ENCODE data around the gene AHR.
"Not testable (repeated sequence)": the region's sequence is repeated elsewhere in the genome, so short reads cannot be mapped to it uniquely, and the experiment has no call there.

Gene AHR

DNA sequence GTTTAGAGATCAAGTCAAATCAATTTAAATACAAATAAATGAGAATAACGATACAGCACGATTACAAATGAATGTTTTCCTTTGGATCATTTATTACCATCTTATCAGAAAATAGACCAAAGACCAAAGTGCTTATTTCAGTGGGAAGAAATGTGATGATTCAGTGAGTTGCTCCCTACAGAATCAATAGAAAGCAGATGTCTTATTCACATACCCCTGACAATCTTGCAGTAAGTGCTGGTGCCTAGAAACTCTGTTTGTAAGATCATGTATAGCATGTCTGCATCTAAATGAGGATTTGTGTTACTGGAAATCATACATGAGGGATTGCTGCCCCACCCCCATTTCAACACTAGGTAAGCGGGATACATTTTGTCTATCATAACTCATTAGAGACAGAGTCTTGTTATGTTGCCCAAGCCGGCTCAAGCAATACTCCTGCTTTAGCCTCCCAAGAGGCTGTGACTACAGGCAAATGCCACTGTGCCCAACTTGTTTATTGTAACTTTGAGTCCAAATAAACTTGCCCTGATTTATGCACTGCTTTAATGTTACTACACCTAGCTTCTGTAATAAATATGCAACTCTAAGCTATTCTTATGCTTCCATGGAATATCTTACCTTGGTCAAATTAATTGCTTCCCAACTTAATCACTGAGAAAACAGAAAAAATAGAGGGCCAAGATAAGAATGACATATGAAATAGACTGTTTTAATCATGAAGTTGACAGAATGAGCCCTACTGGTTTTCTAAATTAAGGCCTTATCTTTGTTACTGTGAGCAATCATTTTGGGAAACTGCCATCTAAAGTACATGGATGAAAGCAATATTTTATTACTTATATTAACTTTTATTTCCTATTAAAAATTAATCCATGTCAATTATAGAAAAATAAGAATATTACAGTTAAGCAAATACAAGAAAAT is 82.5 kb downstream of the AHR start:
- no peak for DNase-seq (ENCODE audit: low spot score)

DNA sequence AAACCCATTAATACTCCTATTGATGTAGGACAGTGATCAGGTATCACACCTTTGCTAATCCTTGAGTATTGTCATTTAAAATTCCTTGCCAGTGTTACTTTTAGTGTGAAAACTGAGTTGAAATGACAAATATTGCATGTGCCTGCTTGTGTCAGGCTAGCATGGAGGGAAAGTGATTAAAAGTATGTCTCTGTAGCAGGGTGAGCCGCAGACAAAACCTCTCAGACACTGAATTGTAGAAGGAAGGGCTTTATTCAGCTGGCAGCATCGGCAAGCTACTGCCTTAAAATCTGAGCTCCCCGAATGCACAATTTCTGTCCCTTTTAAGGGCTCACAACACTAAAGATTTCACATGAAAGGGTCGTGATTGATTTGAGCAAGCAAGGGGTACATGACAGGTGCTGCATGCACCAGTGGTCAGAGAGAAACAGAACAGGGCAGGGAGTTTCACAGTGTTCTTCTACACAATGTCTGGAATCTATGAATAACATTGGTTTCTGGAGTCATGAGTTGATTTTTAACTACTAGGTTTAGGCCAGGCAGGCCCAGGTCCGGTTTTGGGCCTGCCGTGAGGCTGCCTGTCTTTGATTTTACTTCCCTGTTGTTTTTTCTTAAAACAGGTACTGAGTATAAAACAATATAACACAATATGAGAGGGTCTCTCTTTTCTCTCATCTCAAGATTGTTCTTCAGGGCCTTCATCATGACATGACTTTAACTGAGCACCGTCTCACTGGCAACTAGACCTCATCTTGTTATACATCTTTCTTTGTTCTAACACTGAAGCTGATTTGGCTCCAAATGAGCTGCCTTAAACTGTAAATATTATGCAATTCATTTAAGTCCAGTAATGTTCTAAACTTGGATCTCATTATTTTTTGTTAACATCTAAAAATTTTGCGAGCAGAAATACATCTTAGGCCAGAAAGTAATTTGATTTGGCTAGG is 84.2 kb downstream of the AHR start:
- not testable (repeated sequence) for DNase-seq (ENCODE audit: low spot score)

DNA sequence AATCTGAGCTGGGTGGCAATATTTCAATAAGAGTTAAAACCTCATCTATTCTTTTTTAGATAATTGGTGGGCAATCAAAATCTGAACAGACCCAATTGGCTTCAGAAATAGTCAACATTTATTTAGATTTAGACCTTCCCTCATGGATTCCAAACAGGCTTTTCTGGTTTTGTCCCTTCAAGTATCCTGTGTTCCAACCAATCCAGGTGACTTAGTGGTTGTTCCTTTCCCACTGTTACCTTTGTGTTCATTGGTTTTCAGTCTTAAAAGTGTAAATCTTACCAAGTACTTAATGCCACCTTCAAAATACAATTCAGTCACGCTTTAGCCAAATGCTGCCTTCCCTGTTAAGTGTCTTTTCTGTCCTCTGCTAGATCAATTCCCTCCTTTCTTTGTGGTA is 85.9 kb downstream of the AHR start:
- no peak for DNase-seq (ENCODE audit: low spot score)

GRCh38 chr7:17385612-17386011 is 87.2 kb downstream of the AHR start:
- DNase-seq (ENCODE audit: low spot score) = no peak

DNA sequence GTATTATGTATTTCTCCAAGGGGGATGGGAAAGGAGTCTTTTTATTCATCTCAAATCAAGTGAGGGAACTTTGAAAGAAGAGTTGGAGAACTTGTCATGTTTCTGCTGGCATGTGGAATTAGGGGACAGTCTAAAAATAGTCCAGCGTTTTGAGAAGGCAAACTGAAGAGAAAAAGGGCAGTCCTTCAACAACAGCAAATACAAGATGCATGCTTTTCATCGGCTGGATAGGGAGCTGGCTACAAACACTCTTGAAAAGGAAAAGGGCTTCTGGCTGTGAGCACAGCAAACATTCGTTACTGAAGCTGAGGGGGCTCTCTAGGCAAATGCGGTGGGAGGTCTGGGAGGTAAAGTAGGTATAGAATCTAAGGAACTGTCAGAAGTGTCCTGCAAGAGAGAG is 91.9 kb downstream of the AHR start:
- no peak for DNase-seq (ENCODE audit: low spot score)

DNA sequence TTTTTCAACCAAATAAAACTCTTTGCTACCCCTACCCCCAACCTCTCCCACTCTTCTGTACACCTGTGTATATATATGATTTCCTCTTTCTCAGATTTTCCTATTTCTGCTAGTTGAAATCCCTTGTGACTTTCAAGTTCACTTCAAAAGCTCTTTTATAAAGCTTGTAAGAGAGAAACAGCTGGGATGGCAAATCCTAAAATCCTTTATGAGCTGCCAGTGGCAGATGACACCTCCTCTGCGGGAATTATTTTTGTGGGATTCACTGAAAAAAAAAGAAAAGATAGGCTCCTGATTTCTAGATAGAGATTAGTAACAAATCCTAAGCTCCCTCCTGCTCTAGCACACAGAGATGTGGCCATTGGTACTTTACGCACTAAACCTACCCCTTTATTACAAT is 92.9 kb downstream of the AHR start:
- DNase-seq (ENCODE audit: low spot score) = no peak

DNA sequence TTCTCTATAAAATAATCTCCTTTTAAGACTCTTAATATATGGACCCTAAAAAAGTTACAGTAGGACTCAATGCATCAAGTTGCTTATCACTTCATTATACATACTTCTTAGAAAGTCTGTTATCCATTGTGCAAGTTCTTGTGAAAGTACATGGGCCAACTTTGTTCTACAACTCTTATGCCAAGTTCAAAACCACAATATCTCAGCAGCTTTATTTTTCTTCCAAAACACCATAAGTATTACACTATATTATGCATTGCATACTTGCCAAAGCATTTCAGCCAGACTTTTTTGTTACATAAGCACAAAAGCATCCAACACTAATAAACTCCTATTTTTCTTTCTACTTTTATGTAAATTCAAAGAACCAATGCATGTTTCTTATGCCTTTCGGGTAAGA is 94.4 kb downstream of the AHR start:
- DNase-seq (ENCODE audit: low spot score) = no peak

- DNase-seq (ENCODE audit: low spot score) = not testable (repeated sequence)
Measured at GRCh38 chr7:17394563-17394962, 96.1 kb downstream of the AHR start.

Measured in hematopoietic multipotent progenitor cell treated with erythropoietin and hydrocortisone succinate and interleukin-3 and kit ligand, for 15 days (in vitro differentiated cells).